Left lung (tissue), 10 donors: ENCODE measurements around the gene UPF1. TPM values are rescaled to one million over a fixed set of nuclear protein-coding genes. Genes with fewer than 3 reads are reported as not detected.
A peak's percentile ranks its signal among the peaks of the same experiment; 100 is the strongest.

Experiments used
- ATAC-seq: fragments of 200-7000 bp; cut with Tn5 transposase; one replicate; pipeline ENCODE4 v1.9.1; 2020; ENCODE audit warnings: moderate library complexity
- DNase-seq, 4 donors: peaks; one replicate each; pipeline ENCODE4 v3.0.0-alpha.2; 2013 to 2020
- H3K27ac ChIP-seq, 2 donors: fragments of 200-600 bp; sonication (generic) in 1 of 2; one replicate each; pipeline versions ENCODE4 v1.5.0 to v1.8.0; 2020 to 2021
- H3K27me3 ChIP-seq, 2 donors: fragments of 200-600 bp; sonication (generic) in 1 of 2; one replicate each; pipeline versions ENCODE4 v1.5.0 to v1.8.0; 2020 to 2021
- H3K36me3 ChIP-seq, 2 donors: fragments of 200-600 bp; sonication (generic) in 1 of 2; one replicate each; pipeline versions ENCODE4 v1.5.0 to v1.8.0; 2020 to 2021
- H3K4me1 ChIP-seq, 2 donors: fragments of 200-600 bp; one replicate each; pipeline ENCODE4 v1.8.0; 2021
- H3K4me3 ChIP-seq, 2 donors: fragments of 200-600 bp; sonication (generic) in 1 of 2; one replicate each; pipeline versions ENCODE4 v1.5.0 to v1.8.0; 2020 to 2021; ENCODE audit warnings: mild to moderate bottlenecking in 1 of 2
- H3K9me3 ChIP-seq, 2 donors: fragments of 200-600 bp; sonication (generic) in 1 of 2; one replicate each; pipeline versions ENCODE4 v1.5.0 to v1.8.0; 2020 to 2021
- intact Hi-C, 2 donors: fragments of 100-400 bp; cut with DNase I; formaldehyde crosslinking; loops; one replicate each; pipeline versions ENCODE4 v1.11.2 to v1.14.2; 2022
- polyA plus RNA-seq, 6 donors: library from polyadenylated mRNA; unstranded; fragments of 120-200 nt; gene quantifications; one replicate each; pipeline ENCODE4 v1.2.1, GENCODE V29; 2013; ENCODE audit not compliant: insufficient read length in 6 of 6
- total RNA-seq, 2 donors: library from RNA; stranded (reverse); fragmentation: NEBNext Ultra II Directional; extraction: Animal tissue kit (Norgen Biotek cat#: 25700); gene quantifications; one replicate each; pipeline ENCODE4 v1.2.1, GENCODE V29; 2021
- TF ChIP-seq, protein P1 (sequence below), 2 donors: fragments of 200-600 bp; sonication (generic) in 1 of 2; IDR thresholded peaks; one replicate each; pipeline versions ENCODE4 v1.5.0 to v1.8.0; 2021; ENCODE audit warnings: antibody characterized with exemption in 2 of 2
- donor health status: DM: no; HTN: yes; CAD: no.
- donor health status: DM: no; HTN: no; CAD: no.

UPF1 gene
- total and polyA plus RNA-seq, 8 donors: 49.1 to 80.9 (median 55.3) TPM

- intact Hi-C loops: no loop called here
- DNase-seq (peak in 3 of 4 donors; percentile 65 to 89 (median 70)), ATAC-seq (peak; percentile 77)
- no peak overlapping the region for H3K27ac ChIP-seq
- TF ChIP-seq, protein P1, sequence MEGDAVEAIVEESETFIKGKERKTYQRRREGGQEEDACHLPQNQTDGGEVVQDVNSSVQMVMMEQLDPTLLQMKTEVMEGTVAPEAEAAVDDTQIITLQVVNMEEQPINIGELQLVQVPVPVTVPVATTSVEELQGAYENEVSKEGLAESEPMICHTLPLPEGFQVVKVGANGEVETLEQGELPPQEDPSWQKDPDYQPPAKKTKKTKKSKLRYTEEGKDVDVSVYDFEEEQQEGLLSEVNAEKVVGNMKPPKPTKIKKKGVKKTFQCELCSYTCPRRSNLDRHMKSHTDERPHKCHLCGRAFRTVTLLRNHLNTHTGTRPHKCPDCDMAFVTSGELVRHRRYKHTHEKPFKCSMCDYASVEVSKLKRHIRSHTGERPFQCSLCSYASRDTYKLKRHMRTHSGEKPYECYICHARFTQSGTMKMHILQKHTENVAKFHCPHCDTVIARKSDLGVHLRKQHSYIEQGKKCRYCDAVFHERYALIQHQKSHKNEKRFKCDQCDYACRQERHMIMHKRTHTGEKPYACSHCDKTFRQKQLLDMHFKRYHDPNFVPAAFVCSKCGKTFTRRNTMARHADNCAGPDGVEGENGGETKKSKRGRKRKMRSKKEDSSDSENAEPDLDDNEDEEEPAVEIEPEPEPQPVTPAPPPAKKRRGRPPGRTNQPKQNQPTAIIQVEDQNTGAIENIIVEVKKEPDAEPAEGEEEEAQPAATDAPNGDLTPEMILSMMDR (IDR thresholded peaks at IDR 0.05): no peak
- H3K27me3 ChIP-seq: peaks cover 38 to 65% of the 10 kb centered on the region in 2 donors
- H3K9me3 ChIP-seq: no peaks in the 10 kb centered on the region
- H3K4me3 ChIP-seq: peak overlapping the region in 1 of 2 donors; percentile 13
- no peaks in the 10 kb centered on the region for H3K36me3 ChIP-seq
- peaks cover 23 to 37% of the 10 kb centered on the region in 2 donors for H3K4me1 ChIP-seq
Observed at GRCh38 chr19:18785179-18786124, 46.3 kb upstream of the UPF1 start.

DNA sequence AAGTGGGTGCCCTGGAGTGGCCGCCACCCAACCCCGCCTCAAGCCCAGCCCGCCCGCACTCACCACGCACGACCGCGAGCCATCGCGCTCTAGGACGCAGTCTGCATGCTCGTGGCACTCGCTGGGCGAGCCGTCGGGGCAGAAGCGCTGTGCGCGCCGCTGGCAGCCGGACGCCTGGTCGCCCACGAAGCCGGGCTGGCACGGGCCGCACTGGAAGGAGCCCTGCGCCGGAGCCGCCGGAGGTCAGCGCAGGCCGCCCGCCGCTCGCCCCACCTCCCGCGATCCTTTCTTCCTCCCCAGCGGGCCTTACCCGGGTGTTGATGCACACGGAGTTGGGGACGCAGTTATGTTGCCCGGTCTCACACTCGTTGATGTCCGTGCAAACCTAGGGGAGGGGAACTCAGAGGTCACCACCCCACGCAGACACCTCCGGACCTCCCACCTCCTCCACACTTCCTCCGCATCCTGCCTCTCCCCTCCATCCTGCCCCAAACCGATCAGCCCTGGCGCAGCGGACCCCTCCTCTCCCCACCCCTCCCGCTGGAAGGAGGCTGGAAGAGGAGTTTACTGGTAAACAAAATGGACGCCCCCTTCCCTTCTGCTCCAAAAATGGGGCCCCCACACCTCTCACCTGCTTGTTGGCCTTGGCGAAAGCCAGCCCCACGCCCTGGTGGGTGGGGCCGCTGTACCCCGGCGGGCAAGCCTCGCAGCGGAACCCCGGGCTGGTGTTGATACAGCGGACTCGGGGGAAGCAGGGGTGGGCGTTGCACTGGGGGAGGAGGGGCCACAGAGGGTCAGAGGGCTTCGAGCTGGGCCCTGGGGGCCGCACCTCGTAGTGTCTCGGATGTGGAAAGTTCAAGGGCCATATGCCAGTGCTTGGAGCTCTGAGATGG is 43.0 kb upstream of the UPF1 start:
- DNase-seq (peak in 1 of 4 donors; percentile 79), ATAC-seq (no peak)
- H3K36me3 ChIP-seq: no peaks in the 10 kb centered on the region
- H3K4me1 ChIP-seq: peaks cover 23 to 43% of the 10 kb centered on the region in 2 donors
- no peak overlapping the region for H3K4me3 ChIP-seq
- H3K27me3 ChIP-seq: peaks cover 55 to 97% of the 10 kb centered on the region in 2 donors
- TF ChIP-seq, protein P1 (IDR thresholded peaks at IDR 0.05): no peak
- no peaks in the 10 kb centered on the region for H3K9me3 ChIP-seq
- intact Hi-C loops: no loop called here
- H3K27ac ChIP-seq: no peak overlapping the region

DNA sequence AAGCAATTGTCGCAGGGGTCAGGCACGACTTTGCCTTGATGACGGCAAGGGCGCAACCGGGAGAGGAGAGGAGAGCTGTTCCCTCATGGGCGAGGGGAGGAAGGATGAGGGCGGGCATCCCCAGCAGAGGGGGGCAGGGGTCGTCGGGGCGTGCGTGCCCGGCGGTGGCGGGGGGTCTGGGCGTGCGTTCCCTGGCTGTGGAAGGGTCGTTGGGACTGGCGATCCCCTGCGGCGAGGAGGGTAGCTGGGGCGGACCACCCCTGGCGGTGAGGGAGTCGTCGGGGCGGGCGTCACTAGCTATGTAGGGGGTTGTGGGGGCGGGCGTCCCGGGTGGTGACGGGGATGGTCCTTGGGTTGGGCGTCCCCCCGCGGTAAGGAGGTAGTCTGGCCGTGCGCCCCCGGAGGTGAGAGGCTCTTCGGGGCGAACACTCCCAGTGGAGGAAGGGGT is 42.3 kb upstream of the UPF1 start:
- ATAC-seq (no peak), DNase-seq (no peak)
- no peaks in the 10 kb centered on the region for H3K36me3 ChIP-seq
- no peaks in the 10 kb centered on the region for H3K9me3 ChIP-seq
- no peak overlapping the region for H3K27ac ChIP-seq
- TF ChIP-seq, protein P1 (IDR thresholded peaks at IDR 0.05): no peak
- H3K27me3 ChIP-seq: peaks cover 55 to 100% of the 10 kb centered on the region in 2 donors
- intact Hi-C loops: no loop called here
- H3K4me1 ChIP-seq: peaks cover 23 to 43% of the 10 kb centered on the region in 2 donors
- peak overlapping the region in 1 of 2 donors; percentile 13 for H3K4me3 ChIP-seq

GRCh38 chr19:18789883-18790565 is 41.7 kb upstream of the UPF1 start:
- DNase-seq: peak in 1 of 4 donors; percentile 74
- H3K27me3 ChIP-seq: peaks cover 55 to 100% of the 10 kb centered on the region in 2 donors
- no peak overlapping the region for H3K27ac ChIP-seq
- TF ChIP-seq, protein P1 (IDR thresholded peaks at IDR 0.05): no peak
- peaks cover 23 to 43% of the 10 kb centered on the region in 2 donors for H3K4me1 ChIP-seq
- peak; percentile 29 for ATAC-seq
- no peaks in the 10 kb centered on the region for H3K9me3 ChIP-seq
- intact Hi-C loops: no loop called here
- no peaks in the 10 kb centered on the region for H3K36me3 ChIP-seq
- H3K4me3 ChIP-seq: peak overlapping the region in 1 of 2 donors; percentile 13
